Measurements from ENCODE around the gene PIGBOS1. TPM values are rescaled to one million over a fixed set of nuclear protein-coding genes. Genes with fewer than 3 reads are reported as not detected.

Gene PIGBOS1
- total and polyA plus RNA-seq, 9 of the 15 experiments (the other 6 are each of a cell fraction or from before 2014, with no cell fraction given), result 25.2 to 76.2 (median 46.0) TPM

DNA sequence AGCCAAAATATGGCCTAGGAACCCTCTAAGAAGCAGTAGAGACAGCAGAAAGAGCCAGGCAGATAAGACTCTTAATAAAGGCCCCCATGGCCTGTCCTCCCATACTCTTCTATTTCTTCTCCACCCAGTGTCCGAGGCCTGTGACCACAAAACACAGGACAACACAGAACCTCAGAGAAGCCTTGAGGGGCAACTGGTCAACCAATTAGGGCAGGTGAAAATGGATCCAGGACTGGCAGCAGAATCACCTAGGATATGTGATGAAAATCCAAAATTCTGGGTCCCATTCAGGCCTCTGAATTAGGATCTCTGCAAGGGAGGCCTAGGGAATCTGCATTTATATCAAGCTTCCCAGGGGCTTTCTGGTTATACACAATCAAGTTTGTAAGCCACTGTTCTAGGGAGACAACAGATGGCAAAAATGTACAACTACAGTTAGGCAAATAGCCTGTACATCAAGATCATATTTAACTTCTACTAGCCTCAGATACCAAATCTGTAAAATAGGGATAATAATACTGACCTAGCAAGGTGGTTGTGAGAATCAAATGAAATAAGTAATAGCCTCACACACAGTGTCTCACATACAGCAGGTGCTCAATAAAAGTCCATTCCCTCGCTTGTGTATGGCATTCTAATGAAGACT is 39.7 kb downstream of the PIGBOS1 start (continued):
- TF ChIP-seq, protein P1, sequence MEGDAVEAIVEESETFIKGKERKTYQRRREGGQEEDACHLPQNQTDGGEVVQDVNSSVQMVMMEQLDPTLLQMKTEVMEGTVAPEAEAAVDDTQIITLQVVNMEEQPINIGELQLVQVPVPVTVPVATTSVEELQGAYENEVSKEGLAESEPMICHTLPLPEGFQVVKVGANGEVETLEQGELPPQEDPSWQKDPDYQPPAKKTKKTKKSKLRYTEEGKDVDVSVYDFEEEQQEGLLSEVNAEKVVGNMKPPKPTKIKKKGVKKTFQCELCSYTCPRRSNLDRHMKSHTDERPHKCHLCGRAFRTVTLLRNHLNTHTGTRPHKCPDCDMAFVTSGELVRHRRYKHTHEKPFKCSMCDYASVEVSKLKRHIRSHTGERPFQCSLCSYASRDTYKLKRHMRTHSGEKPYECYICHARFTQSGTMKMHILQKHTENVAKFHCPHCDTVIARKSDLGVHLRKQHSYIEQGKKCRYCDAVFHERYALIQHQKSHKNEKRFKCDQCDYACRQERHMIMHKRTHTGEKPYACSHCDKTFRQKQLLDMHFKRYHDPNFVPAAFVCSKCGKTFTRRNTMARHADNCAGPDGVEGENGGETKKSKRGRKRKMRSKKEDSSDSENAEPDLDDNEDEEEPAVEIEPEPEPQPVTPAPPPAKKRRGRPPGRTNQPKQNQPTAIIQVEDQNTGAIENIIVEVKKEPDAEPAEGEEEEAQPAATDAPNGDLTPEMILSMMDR (IDR thresholded peaks at IDR 0.05 in 2 of 3, conservative IDR thresholded peaks at IDR 0.05 in 1 of 3; ENCODE audit: insufficient read depth in 2 of 3, low read depth in 1 of 3, low read length in 3 of 3), result no peak
- TF ChIP-seq ZNF324 (CRISPR knock-in tag; IDR thresholded peaks at IDR 0.05) (no peak), ZNF316 (IDR thresholded peaks at IDR 0.05) (no peak)

DNA sequence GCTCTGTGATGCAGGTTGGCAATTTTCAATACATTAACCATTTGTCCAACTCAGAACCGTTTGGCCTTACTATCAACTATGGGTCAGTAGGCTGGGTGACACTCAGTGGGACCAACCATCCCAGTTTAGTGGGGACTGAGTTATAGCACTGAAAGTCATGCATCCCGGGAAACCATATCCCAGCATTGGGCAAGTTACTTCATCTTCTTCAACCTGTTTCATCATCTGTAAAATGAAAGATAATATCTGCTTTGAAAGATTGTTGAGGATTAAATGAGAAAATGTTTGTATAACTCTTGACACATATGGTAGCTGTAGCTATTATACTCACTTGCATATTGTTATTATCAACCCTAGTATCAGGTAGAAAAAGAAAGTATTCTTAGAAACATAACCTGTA is 41.2 kb downstream of the PIGBOS1 start:
- H3K4me1 ChIP-seq (replicated peaks in 1 of 2; ENCODE audit: control insufficient read depth in 2 of 2, insufficient read depth in 2 of 2, low read length in 2 of 2), result peaks cover 26 to 50% of the 10 kb centered on the region in 2 experiments
- ATAC-seq (no peak), FAIRE-seq (no peak), DNase-seq (ENCODE audit: extremely low read depth in 1 of 4, low spot score in 3 of 4) (no peak)
- in situ Hi-C loops (cut with MboI), result no loop called here
- H3K36me3 ChIP-seq (ENCODE audit: control insufficient read depth, insufficient read depth, low read length), result peaks cover 26% of the 10 kb centered on the region
- intact Hi-C loops (cut with micrococcal nuclease), result loop anchor here (2.0 kb wide), 1 partner anchor 41 kb away; no protein-coding TSS in a partner anchor
- peaks cover 3% of the 10 kb centered on the region; the same call in 1 of the 2 replicates for H4K20me1 ChIP-seq (replicated peaks; ENCODE audit: control insufficient read depth, insufficient read depth, low read length)
- H3K27me3 ChIP-seq (ENCODE audit: control insufficient read depth in 2 of 2, insufficient read depth in 2 of 2, low read length in 2 of 2), result no peaks in the 10 kb centered on the region
- H3K9me3 ChIP-seq (replicated peaks; ENCODE audit: control insufficient read depth, insufficient read depth, low read depth, low read length), result no peaks in the 10 kb centered on the region
- peak overlapping the region; percentile 74 for H3K27ac ChIP-seq (ENCODE audit: extremely low read depth, low read depth, low read length)
- ChIA-PET CTCF (ENCODE audit: low intra/inter-chr PET ratio) (no interaction called here), POLR2A (interaction anchor here (1.0 to 3.4 kb wide), 3 partner anchors 8 to 10 kb away, joined by 4 to 14 read pairs (median 7); no protein-coding TSS in a partner anchor)
- peaks cover 88% of the 10 kb centered on the region for H3K79me2 ChIP-seq (ENCODE audit: control insufficient read depth, insufficient read depth, low read length)
- H3K4me2 ChIP-seq (ENCODE audit: insufficient read depth, low read length), result peak overlapping the region; percentile 23
- no TSS peak for BruUV-seq (replicated peaks)
- peak overlapping the region in 1 of 2 experiments; percentile 40; a peak in 2 of 4 replicates for H3K9ac ChIP-seq (ENCODE audit: insufficient read depth in 1 of 2, low read depth in 2 of 2, low read length in 2 of 2)
- no peak overlapping the region for H2AFZ ChIP-seq (ENCODE audit: low read depth, low read length)
- H3K9me1 ChIP-seq (ENCODE audit: control insufficient read depth, insufficient read depth, low read length), result peaks cover 4% of the 10 kb centered on the region
- no peak overlapping the region for H3K4me3 ChIP-seq
- WGBS (ENCODE audit: insufficient coverage, low coverage, missing lambda C conversion rate), result 56% methylated on average over 2 of the region's 2 CpGs
- TF ChIP-seq DACH1 (IDR thresholded peaks at IDR 0.05; ENCODE audit: partially characterized antibody) (no peak), ZNF232 (CRISPR knock-in tag; IDR thresholded peaks at IDR 0.05) (no peak), MEF2D (tag; conservative IDR thresholded peaks at IDR 0.05; ENCODE audit: low read depth) (no peak), FOXJ2 (tag; IDR thresholded peaks at IDR 0.05) (no peak), OTX1 (CRISPR knock-in tag; IDR thresholded peaks at IDR 0.05) (no peak), E2F3 (CRISPR knock-in tag; IDR thresholded peaks at IDR 0.05) (no peak), MCM3 (IDR thresholded peaks at IDR 0.05) (no peak), PCBP2 (IDR thresholded peaks at IDR 0.05; ENCODE audit: low read depth, low read length, poor library complexity, severe bottlenecking) (no peak), CBFA2T3 (IDR thresholded peaks at IDR 0.05) (no peak), PRMT5 (CRISPR knock-in tag; IDR thresholded peaks at IDR 0.05) (no peak), NCOA6 (IDR thresholded peaks at IDR 0.05) (no peak), CREBBP (IDR thresholded peaks at IDR 0.05; ENCODE audit: low read depth, low read length) (no peak)
- TF ChIP-seq, protein P2, sequence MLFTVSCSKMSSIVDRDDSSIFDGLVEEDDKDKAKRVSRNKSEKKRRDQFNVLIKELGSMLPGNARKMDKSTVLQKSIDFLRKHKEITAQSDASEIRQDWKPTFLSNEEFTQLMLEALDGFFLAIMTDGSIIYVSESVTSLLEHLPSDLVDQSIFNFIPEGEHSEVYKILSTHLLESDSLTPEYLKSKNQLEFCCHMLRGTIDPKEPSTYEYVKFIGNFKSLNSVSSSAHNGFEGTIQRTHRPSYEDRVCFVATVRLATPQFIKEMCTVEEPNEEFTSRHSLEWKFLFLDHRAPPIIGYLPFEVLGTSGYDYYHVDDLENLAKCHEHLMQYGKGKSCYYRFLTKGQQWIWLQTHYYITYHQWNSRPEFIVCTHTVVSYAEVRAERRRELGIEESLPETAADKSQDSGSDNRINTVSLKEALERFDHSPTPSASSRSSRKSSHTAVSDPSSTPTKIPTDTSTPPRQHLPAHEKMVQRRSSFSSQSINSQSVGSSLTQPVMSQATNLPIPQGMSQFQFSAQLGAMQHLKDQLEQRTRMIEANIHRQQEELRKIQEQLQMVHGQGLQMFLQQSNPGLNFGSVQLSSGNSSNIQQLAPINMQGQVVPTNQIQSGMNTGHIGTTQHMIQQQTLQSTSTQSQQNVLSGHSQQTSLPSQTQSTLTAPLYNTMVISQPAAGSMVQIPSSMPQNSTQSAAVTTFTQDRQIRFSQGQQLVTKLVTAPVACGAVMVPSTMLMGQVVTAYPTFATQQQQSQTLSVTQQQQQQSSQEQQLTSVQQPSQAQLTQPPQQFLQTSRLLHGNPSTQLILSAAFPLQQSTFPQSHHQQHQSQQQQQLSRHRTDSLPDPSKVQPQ (CRISPR knock-in tag; IDR thresholded peaks at IDR 0.05; ENCODE audit: borderline replicate concordance), result no peak
- TF ChIP-seq, protein P3, sequence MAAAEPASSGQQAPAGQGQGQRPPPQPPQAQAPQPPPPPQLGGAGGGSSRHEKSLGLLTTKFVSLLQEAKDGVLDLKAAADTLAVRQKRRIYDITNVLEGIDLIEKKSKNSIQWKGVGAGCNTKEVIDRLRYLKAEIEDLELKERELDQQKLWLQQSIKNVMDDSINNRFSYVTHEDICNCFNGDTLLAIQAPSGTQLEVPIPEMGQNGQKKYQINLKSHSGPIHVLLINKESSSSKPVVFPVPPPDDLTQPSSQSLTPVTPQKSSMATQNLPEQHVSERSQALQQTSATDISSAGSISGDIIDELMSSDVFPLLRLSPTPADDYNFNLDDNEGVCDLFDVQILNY (CRISPR knock-in tag; IDR thresholded peaks at IDR 0.05), result no peak
